Muscle of leg (tissue), 9 donors: ENCODE data around the gene KIF18B. TPM values are rescaled to one million over a fixed set of nuclear protein-coding genes. Genes with fewer than 3 reads are reported as not detected.

ENCODE experiments used
- polyA plus RNA-seq, 8 donors: library from polyadenylated mRNA; unstranded; fragments of 120-200 nt; gene quantifications; one replicate each; pipeline versions ENCODE4 v1.2.1 to v1.2.3, GENCODE V29; 2013; ENCODE audit warnings: inconsistent platforms in 1 of 8, low replicate concordance in 1 of 8; ENCODE audit not compliant: insufficient read length in 8 of 8, insufficient read depth in 1 of 8
- total RNA-seq: library from RNA; stranded (reverse); fragments of 120-200 nt; gene quantifications from one replicate; pipeline ENCODE4 v1.2.4, GENCODE V29; 2013

The KIF18B gene
- total and polyA plus RNA-seq, 9 donors: 1.9 to 12.2 (median 8.4) TPM

Other genes starting within 250 kb of the KIF18B start
- 4.1 TPM for gene DBF4B, start 239.1 kb downstream of the KIF18B start, total RNA-seq
- 10 to 100 TPM in 2 of 8 donors, 1 to 10 TPM in 6; 6.0 to 11.3 (median 7.8) TPM for gene DBF4B, start 239.1 kb downstream of the KIF18B start, polyA plus RNA-seq
- 1.3 TPM for gene ADAM11, start 188.8 kb downstream of the KIF18B start, total RNA-seq
- 1 to 10 TPM; 1.8 to 4.3 (median 2.3) TPM for gene ADAM11, start 188.8 kb downstream of the KIF18B start, polyA plus RNA-seq
- gene GJC1, start 117.5 kb downstream of the KIF18B start, total RNA-seq: 22.1 TPM
- 10 to 100 TPM; 19.3 to 35.4 (median 24.3) TPM for gene GJC1, start 117.5 kb downstream of the KIF18B start, polyA plus RNA-seq
- 6.6 TPM for gene HIGD1B, start 99.9 kb downstream of the KIF18B start, total RNA-seq
- gene HIGD1B, start 99.9 kb downstream of the KIF18B start, polyA plus RNA-seq: 1 to 10 TPM; 3.4 to 5.8 (median 4.1) TPM
- 53.4 TPM for gene EFTUD2, start 48.3 kb downstream of the KIF18B start, total RNA-seq
- 10 to 100 TPM; 59.2 to 76.4 (median 68.8) TPM for gene EFTUD2, start 48.3 kb downstream of the KIF18B start, polyA plus RNA-seq
- gene GFAP, start 32.3 kb downstream of the KIF18B start, total RNA-seq: 0.35 TPM
- 1 to 10 TPM in 1 of 8 donors, under 1 TPM in 7; 0.12 to 1.1 (median 0.24) TPM for gene GFAP, start 32.3 kb downstream of the KIF18B start, polyA plus RNA-seq
- gene C1QL1, start 20.5 kb upstream of the KIF18B start, total RNA-seq: 5.3 TPM
- 10 to 100 TPM in 1 of 8 donors, 1 to 10 TPM in 6, under 1 TPM in 1; 0.82 to 11.1 (median 2.4) TPM for gene C1QL1, start 20.5 kb upstream of the KIF18B start, polyA plus RNA-seq
- gene DCAKD, start 103.9 kb upstream of the KIF18B start, total RNA-seq: 27.2 TPM
- gene DCAKD, start 103.9 kb upstream of the KIF18B start, polyA plus RNA-seq: 10 to 100 TPM; 28.0 to 40.1 (median 33.7) TPM
- 45.6 TPM for gene NMT1, start 113.5 kb upstream of the KIF18B start, total RNA-seq
- 10 to 100 TPM; 34.0 to 49.1 (median 37.8) TPM for gene NMT1, start 113.5 kb upstream of the KIF18B start, polyA plus RNA-seq
- gene PLCD3, start 184.7 kb upstream of the KIF18B start, total RNA-seq: 15.1 TPM
- gene PLCD3, start 184.7 kb upstream of the KIF18B start, polyA plus RNA-seq: 10 to 100 TPM; 28.9 to 53.0 (median 39.5) TPM
- 4.1 TPM for gene ACBD4, start 187.9 kb upstream of the KIF18B start, total RNA-seq
- gene ACBD4, start 187.9 kb upstream of the KIF18B start, polyA plus RNA-seq: 1 to 10 TPM; 4.2 to 7.7 (median 5.5) TPM
- gene HEXIM1, start 200.7 kb upstream of the KIF18B start, total RNA-seq: 8.6 TPM
- gene HEXIM1, start 200.7 kb upstream of the KIF18B start, polyA plus RNA-seq: 10 to 100 TPM; 21.2 to 28.0 (median 24.1) TPM
- gene HEXIM2, start 214.1 kb upstream of the KIF18B start, total RNA-seq: 6.2 TPM
- gene HEXIM2, start 214.1 kb upstream of the KIF18B start, polyA plus RNA-seq: 1 to 10 TPM; 6.8 to 9.1 (median 7.8) TPM